Testis (tissue), 2 donors: ENCODE results near the gene DLG1.

Experiments
- CTCF ChIP-seq, 3 experiments: fragments of 450-650 bp in 2 of 3; fragments of 200-600 bp in 1 of 3; sonication (generic) in 1 of 3; IDR thresholded peaks; one replicate each; pipeline ENCODE4 v1.5.1; 2016 to 2019; ENCODE audit warnings: antibody characterized with exemption in 3 of 3, mild to moderate bottlenecking in 2 of 3, moderate library complexity in 1 of 3
- POLR2A ChIP-seq: fragments of 450-650 bp; IDR thresholded peaks from one replicate; pipeline ENCODE4 v1.6.1; 2017; ENCODE audit warnings: antibody characterized with exemption, mild to moderate bottlenecking, moderate library complexity

GRCh38 chr3:197041875-197042488 is 256.4 kb downstream of the DLG1 start:
- no peak for TF ChIP-seq CTCF (IDR thresholded peaks at IDR 0.05)
- no peak for TF ChIP-seq POLR2A
